Activated T-cell treated with anti-CD3 and anti-CD28 coated beads, Interleukin-2, amount 50 U/mL, for 4 hours (primary cell): Measurements from ENCODE around the gene THSD4. TPM values are rescaled to one million over a fixed set of nuclear protein-coding genes. Genes with fewer than 3 reads are reported as not detected.

Source experiments
- ATAC-seq, 2 donors: fragments of 200-7000 bp; cut with Tn5 transposase; one replicate each; pipeline ENCODE4 v1.10.0; 2021
- DNase-seq: peaks from one replicate; pipeline ENCODE4 v3.0.0-alpha.2; 2020
- H3K27me3 Mint-ChIP-seq: one replicate; pipeline ENCODE4 v1.8.0; 2021; ENCODE audit warnings: low read depth, mixed read lengths
- H3K36me3 Mint-ChIP-seq: one replicate; pipeline ENCODE4 v1.8.0; 2022; ENCODE audit warnings: mixed read lengths; ENCODE audit not compliant: insufficient read depth
- H3K4me1 Mint-ChIP-seq: one replicate; pipeline ENCODE4 v1.8.0; 2021; ENCODE audit warnings: low read depth, mixed read lengths
- H3K4me3 Mint-ChIP-seq: one replicate; pipeline ENCODE4 v1.8.0; 2021; ENCODE audit warnings: mild to moderate bottlenecking, moderate library complexity, mixed read lengths
- H3K9me3 Mint-ChIP-seq: one replicate; pipeline ENCODE4 v1.8.0; 2021; ENCODE audit warnings: mixed read lengths
- total RNA-seq, 3 donors: library from RNA; stranded (reverse); gene quantifications; one replicate each; pipeline ENCODE4 v1.2.1, GENCODE V29; 2021

THSD4 gene
- total RNA-seq, 3 donors from 2014 or later: 0.08 to 0.16 (median 0.11) TPM

DNA sequence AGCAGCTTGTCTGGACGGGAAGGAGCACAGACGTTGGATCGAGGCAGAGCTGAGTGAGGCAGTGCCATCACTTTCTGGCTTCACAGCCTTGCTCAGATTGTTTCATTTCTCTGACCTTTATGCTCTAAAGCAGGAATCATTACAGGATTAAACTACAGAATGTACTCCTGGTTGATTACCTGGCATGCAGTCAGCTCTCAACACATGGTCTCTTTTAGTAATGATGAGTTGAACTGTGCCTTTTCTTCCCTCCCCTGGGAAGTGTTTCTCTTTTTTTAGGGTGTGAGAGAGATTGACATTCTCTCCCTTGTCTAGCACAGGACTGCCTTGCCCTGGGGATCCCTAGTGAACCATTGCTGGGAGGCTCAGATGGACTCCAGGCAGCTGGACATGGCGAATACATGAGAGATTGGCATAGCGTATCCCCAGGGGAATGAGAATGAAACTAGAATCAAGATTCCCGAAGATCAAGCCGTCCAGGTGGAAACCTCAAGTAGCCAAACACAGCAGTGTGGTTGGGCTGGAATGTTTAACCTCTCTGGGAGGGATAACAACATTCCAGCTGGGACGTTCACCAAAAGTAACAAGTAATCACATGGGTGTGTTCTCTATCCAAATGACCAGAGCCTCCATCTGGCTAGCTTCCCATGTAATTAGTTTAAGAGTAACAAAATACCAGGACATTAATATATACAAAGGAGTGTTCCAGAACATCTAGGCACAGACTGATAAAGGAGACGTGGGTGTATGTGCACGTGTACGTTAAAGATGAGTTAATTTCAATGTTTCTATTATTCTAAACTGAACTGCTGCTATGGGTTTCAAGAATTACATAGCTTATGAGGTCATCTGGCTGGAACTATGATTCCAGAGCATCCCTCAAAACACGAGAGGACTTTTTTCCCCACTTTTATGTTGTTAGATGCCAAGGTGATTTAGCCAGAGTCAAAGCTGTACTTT, 576.5 kb downstream of the THSD4 start:
- no peak overlapping the region for H3K4me3 Mint-ChIP-seq
- H3K27me3 Mint-ChIP-seq: peaks cover 40% of the 10 kb centered on the region
- H3K4me1 Mint-ChIP-seq: no peaks in the 10 kb centered on the region
- ATAC-seq (no peak), DNase-seq (no peak)
- no peaks in the 10 kb centered on the region for H3K9me3 Mint-ChIP-seq
- no peaks in the 10 kb centered on the region for H3K36me3 Mint-ChIP-seq

GRCh38 chr15:71697236-71697635, 582.0 kb downstream of the THSD4 start:
- no peak overlapping the region for H3K4me3 Mint-ChIP-seq
- ATAC-seq (no peak), DNase-seq (no peak)
- H3K4me1 Mint-ChIP-seq: no peaks in the 10 kb centered on the region
- no peaks in the 10 kb centered on the region for H3K36me3 Mint-ChIP-seq
- peaks cover 32% of the 10 kb centered on the region for H3K27me3 Mint-ChIP-seq
- H3K9me3 Mint-ChIP-seq: no peaks in the 10 kb centered on the region

- Mint-ChIP-seq H3K36me3 (no peaks in the 10 kb centered on the region), H3K4me3 (no peak overlapping the region), H3K27me3 (peaks cover 27% of the 10 kb centered on the region), H3K4me1 (no peaks in the 10 kb centered on the region), H3K9me3 (no peaks in the 10 kb centered on the region)
- DNase-seq (no peak), ATAC-seq (no peak)
Measured at GRCh38 chr15:71698030-71698429, 582.8 kb downstream of the THSD4 start.

DNA sequence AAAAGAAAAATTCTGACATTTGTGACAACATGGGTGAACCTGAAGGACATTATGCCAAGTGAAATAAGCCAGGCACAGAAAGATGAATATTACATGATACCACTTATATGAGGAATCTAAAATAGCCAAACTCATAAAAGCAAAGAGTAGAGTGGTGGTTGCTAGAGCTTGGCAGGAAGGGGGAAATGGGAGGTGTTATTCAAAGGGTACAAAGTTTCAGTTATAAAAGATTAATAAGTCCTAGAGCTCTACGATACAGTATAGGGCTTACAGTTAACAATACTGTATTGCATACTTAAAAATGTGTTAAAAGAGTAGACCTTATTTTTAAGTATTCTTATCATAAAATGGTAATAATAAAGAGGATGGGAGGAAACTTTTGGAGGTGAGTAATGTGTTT, 583.5 kb downstream of the THSD4 start:
- DNase-seq: no peak
- H3K4me1 Mint-ChIP-seq: no peaks in the 10 kb centered on the region
- peaks cover 24% of the 10 kb centered on the region for H3K27me3 Mint-ChIP-seq
- H3K9me3 Mint-ChIP-seq: no peaks in the 10 kb centered on the region
- no peak for ATAC-seq
- no peaks in the 10 kb centered on the region for H3K36me3 Mint-ChIP-seq
- no peak overlapping the region for H3K4me3 Mint-ChIP-seq

DNA sequence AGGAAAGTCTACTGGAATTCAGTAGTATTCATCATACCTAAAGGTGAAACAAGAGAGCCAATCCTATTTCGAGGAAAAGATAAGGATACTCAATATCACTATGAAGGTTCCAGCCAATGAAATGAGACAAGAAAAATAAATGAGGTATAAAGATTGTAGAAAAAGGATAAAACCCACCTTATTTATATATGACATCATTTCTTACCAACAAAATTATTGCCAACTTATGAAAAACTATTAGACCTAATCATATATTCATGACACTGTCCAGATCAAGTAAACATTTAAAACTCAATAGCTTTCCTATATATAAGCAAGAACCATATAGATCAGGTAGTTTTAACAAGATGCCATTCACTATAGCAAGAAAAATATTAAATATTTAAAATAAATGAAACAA, 584.7 kb downstream of the THSD4 start:
- DNase-seq: no peak
- H3K36me3 Mint-ChIP-seq: no peaks in the 10 kb centered on the region
- no peaks in the 10 kb centered on the region for H3K9me3 Mint-ChIP-seq
- no peak overlapping the region for H3K4me3 Mint-ChIP-seq
- ATAC-seq: no peak
- H3K27me3 Mint-ChIP-seq: peaks cover 22% of the 10 kb centered on the region
- H3K4me1 Mint-ChIP-seq: no peaks in the 10 kb centered on the region

- DNase-seq (no peak), ATAC-seq (no peak)
- H3K4me3 Mint-ChIP-seq: no peak overlapping the region
- H3K27me3 Mint-ChIP-seq: peaks cover 28% of the 10 kb centered on the region
- no peaks in the 10 kb centered on the region for H3K36me3 Mint-ChIP-seq
- H3K9me3 Mint-ChIP-seq: no peaks in the 10 kb centered on the region
- H3K4me1 Mint-ChIP-seq: no peaks in the 10 kb centered on the region
Measured at GRCh38 chr15:71701808-71702207, 586.5 kb downstream of the THSD4 start.

GRCh38 chr15:71702496-71702895, 587.2 kb downstream of the THSD4 start:
- peaks cover 25% of the 10 kb centered on the region for H3K27me3 Mint-ChIP-seq
- ATAC-seq: no peak
- no peaks in the 10 kb centered on the region for H3K9me3 Mint-ChIP-seq
- no peak for DNase-seq
- no peak overlapping the region for H3K4me3 Mint-ChIP-seq
- H3K36me3 Mint-ChIP-seq: no peaks in the 10 kb centered on the region
- no peaks in the 10 kb centered on the region for H3K4me1 Mint-ChIP-seq

DNA sequence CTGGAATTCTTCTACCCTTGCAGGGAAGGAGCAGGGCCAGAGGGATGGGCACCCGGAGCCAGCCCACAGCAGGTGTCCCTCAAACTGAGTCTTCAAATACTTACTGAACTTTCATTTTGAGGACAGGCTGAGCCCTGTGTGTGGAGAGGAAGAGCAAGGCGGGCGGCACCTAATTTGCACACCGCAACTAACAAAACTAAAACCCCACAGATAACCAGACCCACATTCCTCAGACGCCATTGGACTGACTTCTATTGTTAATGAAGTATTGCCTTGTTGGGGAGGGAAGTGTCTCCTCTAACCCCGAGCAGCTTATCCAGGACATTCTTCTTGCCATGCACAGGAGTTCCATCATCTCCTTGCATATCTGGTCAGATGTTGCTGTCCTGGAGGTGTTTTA, 589.9 kb downstream of the THSD4 start:
- DNase-seq: no peak
- H3K9me3 Mint-ChIP-seq: no peaks in the 10 kb centered on the region
- H3K36me3 Mint-ChIP-seq: no peaks in the 10 kb centered on the region
- no peaks in the 10 kb centered on the region for H3K4me1 Mint-ChIP-seq
- H3K27me3 Mint-ChIP-seq: peaks cover 26% of the 10 kb centered on the region
- H3K4me3 Mint-ChIP-seq: no peak overlapping the region
- ATAC-seq: no peak

DNA sequence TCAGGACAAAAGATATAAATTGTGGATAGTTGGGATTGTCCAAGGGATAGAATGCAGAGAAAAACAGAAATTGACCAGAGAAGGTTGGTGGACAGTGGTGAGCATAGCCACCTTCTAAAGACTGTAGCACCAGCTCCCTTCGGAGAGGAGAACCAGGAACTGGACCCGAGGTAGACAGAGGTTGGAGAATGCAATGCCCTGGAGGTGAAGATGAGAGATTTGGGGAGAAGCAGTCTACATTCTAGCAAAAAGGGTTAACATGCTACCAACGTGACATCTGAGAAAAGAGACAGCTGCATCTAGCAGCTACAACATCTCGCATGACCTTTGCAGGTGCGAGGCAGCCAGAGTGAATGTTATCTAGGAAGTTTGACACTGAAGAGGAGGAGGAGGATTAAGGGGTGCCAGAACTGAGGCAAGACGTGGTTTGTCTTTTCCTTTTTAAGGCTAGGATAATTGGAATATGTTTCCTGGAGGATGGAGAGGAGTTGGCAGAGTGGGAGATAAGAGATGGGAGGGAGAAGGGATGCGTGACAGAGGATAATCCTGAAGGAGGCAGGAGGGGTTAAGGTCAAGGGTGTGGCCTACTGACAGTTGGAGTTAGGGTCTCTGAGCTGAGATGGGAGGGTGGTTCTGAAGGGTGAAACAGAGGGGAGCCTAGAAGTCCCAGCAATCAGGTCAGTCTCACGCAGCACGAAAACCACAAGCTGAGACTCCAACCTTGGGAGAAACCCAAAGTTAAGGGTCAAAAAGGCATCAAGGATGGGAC, 591.4 kb downstream of the THSD4 start:
- Mint-ChIP-seq H3K27me3 (peaks cover 27% of the 10 kb centered on the region), H3K9me3 (no peaks in the 10 kb centered on the region), H3K4me1 (no peaks in the 10 kb centered on the region), H3K36me3 (no peaks in the 10 kb centered on the region), H3K4me3 (no peak overlapping the region)
- DNase-seq (no peak), ATAC-seq (no peak)

DNA sequence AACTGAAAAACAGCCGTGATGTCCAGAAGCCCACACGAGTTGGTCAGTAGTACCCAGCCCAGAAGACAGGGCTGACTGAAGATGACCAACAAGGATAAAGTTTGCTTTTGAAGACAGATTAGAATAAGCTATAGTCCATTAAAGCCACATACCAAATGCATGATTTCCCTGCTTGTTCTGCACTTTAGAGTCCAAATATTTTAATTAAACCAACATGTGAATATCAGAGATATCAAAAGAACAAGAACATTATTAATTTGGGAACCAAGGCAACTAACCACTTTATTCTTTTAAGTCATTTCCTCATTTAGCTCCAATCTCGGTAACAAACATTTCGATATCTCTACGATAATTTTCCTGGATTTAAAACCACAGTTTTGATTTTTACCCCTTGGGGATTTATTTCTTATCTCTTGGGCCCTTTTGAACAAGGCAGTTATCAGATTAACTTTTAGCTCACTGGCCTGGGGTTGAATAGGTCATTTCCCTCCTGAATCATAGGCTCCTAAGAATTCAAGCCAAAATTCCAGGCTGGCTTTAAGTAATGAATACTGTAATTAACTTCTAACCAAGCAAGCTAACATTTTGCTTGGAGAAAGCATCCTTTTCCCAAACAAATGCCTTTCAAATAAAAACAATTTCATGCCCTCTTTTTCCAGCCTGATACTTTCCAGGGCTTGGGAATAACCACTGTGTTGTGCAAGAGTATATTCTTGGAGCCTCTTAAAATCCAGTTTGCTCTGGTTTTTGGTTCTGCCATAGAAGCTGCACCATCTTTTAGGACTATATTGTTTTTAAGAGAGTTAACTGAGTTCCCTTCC, 592.2 kb downstream of the THSD4 start:
- Mint-ChIP-seq H3K9me3 (no peaks in the 10 kb centered on the region), H3K4me1 (no peaks in the 10 kb centered on the region), H3K27me3 (peaks cover 27% of the 10 kb centered on the region), H3K36me3 (no peaks in the 10 kb centered on the region), H3K4me3 (no peak overlapping the region)
- no peak for ATAC-seq
- no peak for DNase-seq

DNA sequence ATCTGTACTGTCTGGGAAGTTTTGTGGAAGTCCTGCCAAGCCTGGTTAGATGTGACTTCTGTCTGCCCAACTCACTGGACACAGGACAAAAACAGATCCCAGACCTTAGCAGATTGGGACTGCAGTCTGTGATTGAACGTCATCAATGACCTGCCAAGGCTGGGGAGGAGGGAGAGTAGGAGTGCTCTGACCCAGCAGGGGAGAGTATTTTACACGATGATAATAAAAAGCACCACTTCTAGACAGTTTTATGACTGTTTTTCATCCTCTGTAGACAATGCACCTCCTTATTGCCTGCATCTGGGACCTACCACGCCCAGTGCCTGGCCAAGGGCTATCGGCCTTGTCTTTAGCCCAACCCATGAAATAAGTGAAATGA, 592.8 kb downstream of the THSD4 start:
- ATAC-seq (no peak), DNase-seq (no peak)
- Mint-ChIP-seq H3K4me1 (no peaks in the 10 kb centered on the region), H3K4me3 (no peak overlapping the region), H3K27me3 (peaks cover 27% of the 10 kb centered on the region), H3K9me3 (no peaks in the 10 kb centered on the region), H3K36me3 (no peaks in the 10 kb centered on the region)

DNA sequence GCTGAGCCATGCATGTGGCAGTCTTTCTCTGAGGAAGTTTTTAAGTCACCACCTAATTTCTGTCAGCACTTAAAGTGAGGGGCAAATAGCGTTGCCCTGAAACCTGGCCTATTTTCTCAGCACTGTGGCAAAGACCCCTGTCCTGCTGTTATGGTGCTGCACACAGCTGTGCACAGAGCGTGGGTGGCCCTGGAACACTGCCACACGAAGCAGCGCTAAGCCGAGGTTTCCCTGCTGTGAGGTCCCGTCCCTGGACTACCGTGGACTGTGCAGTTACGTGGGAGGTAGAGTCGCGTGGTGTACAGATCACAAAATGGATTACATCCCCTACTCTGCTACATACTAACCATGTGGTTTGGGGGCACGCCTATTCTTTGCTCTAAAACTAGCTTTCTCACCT, 593.5 kb downstream of the THSD4 start:
- no peaks in the 10 kb centered on the region for H3K9me3 Mint-ChIP-seq
- no peak for DNase-seq
- no peaks in the 10 kb centered on the region for H3K36me3 Mint-ChIP-seq
- H3K27me3 Mint-ChIP-seq: peaks cover 27% of the 10 kb centered on the region
- ATAC-seq: no peak
- H3K4me3 Mint-ChIP-seq: no peak overlapping the region
- H3K4me1 Mint-ChIP-seq: no peaks in the 10 kb centered on the region

- H3K9me3 Mint-ChIP-seq: no peaks in the 10 kb centered on the region
- H3K4me1 Mint-ChIP-seq: no peaks in the 10 kb centered on the region
- ATAC-seq (no peak), DNase-seq (no peak)
- H3K27me3 Mint-ChIP-seq: peaks cover 25% of the 10 kb centered on the region
- no peaks in the 10 kb centered on the region for H3K36me3 Mint-ChIP-seq
- no peak overlapping the region for H3K4me3 Mint-ChIP-seq
Measured at GRCh38 chr15:71709808-71710418, 594.6 kb downstream of the THSD4 start.

GRCh38 chr15:71712182-71712581, 596.9 kb downstream of the THSD4 start:
- no peaks in the 10 kb centered on the region for H3K4me1 Mint-ChIP-seq
- no peak overlapping the region for H3K4me3 Mint-ChIP-seq
- H3K9me3 Mint-ChIP-seq: no peaks in the 10 kb centered on the region
- peaks cover 3% of the 10 kb centered on the region for H3K27me3 Mint-ChIP-seq
- H3K36me3 Mint-ChIP-seq: no peaks in the 10 kb centered on the region
- DNase-seq (no peak), ATAC-seq (no peak)
